Measurements from ENCODE around the gene AIG1.

The AIG1 gene

GRCh38 chr6:143087856-143088255, 27.2 kb downstream of the AIG1 start:
- ATAC-seq (ENCODE audit: insufficient read depth, low read depth) (no peak), DNase-seq (no peak)
- Histone ChIP-seq H3K27me3 (ENCODE audit: insufficient read depth, low read length, poor library complexity) (no peaks in the 10 kb centered on the region), H3K27ac (ENCODE audit: low read length) (no peak overlapping the region), H3K79me2 (ENCODE audit: insufficient read depth, low read length) (no peaks in the 10 kb centered on the region), H2AFZ (ENCODE audit: low read depth, low read length) (no peak overlapping the region), H3K4me3 (ENCODE audit: low read depth in 1 of 2, low read length in 2 of 2) (no peak overlapping the region), H3K9me3 (ENCODE audit: insufficient read depth, low read length, severe bottlenecking) (no peaks in the 10 kb centered on the region), H3K4me1 (ENCODE audit: insufficient read depth, low read length) (no peaks in the 10 kb centered on the region), H3K4me2 (ENCODE audit: insufficient read depth, low read length) (no peak overlapping the region), H3K9ac (ENCODE audit: low read depth, low read length) (no peak overlapping the region), H3K36me3 (ENCODE audit: insufficient read depth, low read length) (no peaks in the 10 kb centered on the region), H4K20me1 (ENCODE audit: insufficient read depth, low read length) (no peaks in the 10 kb centered on the region)
- TF ChIP-seq EZH2 (IDR thresholded peaks at IDR 0.05; ENCODE audit: borderline replicate concordance, low read depth, low read length, severe bottlenecking) (no peak), CTCF (IDR thresholded peaks at IDR 0.05; ENCODE audit: borderline replicate concordance, extremely low read depth, low read length, poor library complexity, severe bottlenecking) (no peak)

- Histone ChIP-seq H3K27ac (ENCODE audit: low read length) (no peak overlapping the region), H3K79me2 (ENCODE audit: insufficient read depth, low read length) (no peaks in the 10 kb centered on the region), H3K27me3 (ENCODE audit: insufficient read depth, low read length, poor library complexity) (no peaks in the 10 kb centered on the region), H3K4me3 (ENCODE audit: low read depth in 1 of 2, low read length in 2 of 2) (no peak overlapping the region), H3K4me1 (ENCODE audit: insufficient read depth, low read length) (no peaks in the 10 kb centered on the region), H4K20me1 (ENCODE audit: insufficient read depth, low read length) (no peaks in the 10 kb centered on the region), H3K9me3 (ENCODE audit: insufficient read depth, low read length, severe bottlenecking) (no peaks in the 10 kb centered on the region), H3K36me3 (ENCODE audit: insufficient read depth, low read length) (no peaks in the 10 kb centered on the region), H3K9ac (ENCODE audit: low read depth, low read length) (no peak overlapping the region), H3K4me2 (ENCODE audit: insufficient read depth, low read length) (no peak overlapping the region), H2AFZ (ENCODE audit: low read depth, low read length) (no peak overlapping the region)
- ATAC-seq (ENCODE audit: insufficient read depth, low read depth) (no peak), DNase-seq (no peak)
- TF ChIP-seq EZH2 (IDR thresholded peaks at IDR 0.05; ENCODE audit: borderline replicate concordance, low read depth, low read length, severe bottlenecking) (no peak), CTCF (IDR thresholded peaks at IDR 0.05; ENCODE audit: borderline replicate concordance, extremely low read depth, low read length, poor library complexity, severe bottlenecking) (no peak)
Measured at GRCh38 chr6:143090314-143091044, 29.8 kb downstream of the AIG1 start.

GRCh38 chr6:143092768-143093167, 32.1 kb downstream of the AIG1 start:
- H3K9ac ChIP-seq (ENCODE audit: low read depth, low read length) = no peak overlapping the region
- TF ChIP-seq EZH2 (IDR thresholded peaks at IDR 0.05; ENCODE audit: borderline replicate concordance, low read depth, low read length, severe bottlenecking) (no peak), CTCF (IDR thresholded peaks at IDR 0.05; ENCODE audit: borderline replicate concordance, extremely low read depth, low read length, poor library complexity, severe bottlenecking) (no peak)
- H3K79me2 ChIP-seq (ENCODE audit: insufficient read depth, low read length) = no peaks in the 10 kb centered on the region
- no peak for ATAC-seq (ENCODE audit: insufficient read depth, low read depth)
- no peaks in the 10 kb centered on the region for H3K4me1 ChIP-seq (ENCODE audit: insufficient read depth, low read length)
- H3K36me3 ChIP-seq (ENCODE audit: insufficient read depth, low read length) = no peaks in the 10 kb centered on the region
- H2AFZ ChIP-seq (ENCODE audit: low read depth, low read length) = no peak overlapping the region
- H3K27ac ChIP-seq (ENCODE audit: low read length) = no peak overlapping the region
- no peak for DNase-seq
- H3K4me3 ChIP-seq (ENCODE audit: low read depth in 1 of 2, low read length in 2 of 2) = no peak overlapping the region
- no peaks in the 10 kb centered on the region for H3K27me3 ChIP-seq (ENCODE audit: insufficient read depth, low read length, poor library complexity)
- H4K20me1 ChIP-seq (ENCODE audit: insufficient read depth, low read length) = no peaks in the 10 kb centered on the region
- H3K4me2 ChIP-seq (ENCODE audit: insufficient read depth, low read length) = no peak overlapping the region
- no peaks in the 10 kb centered on the region for H3K9me3 ChIP-seq (ENCODE audit: insufficient read depth, low read length, severe bottlenecking)
